Measurements from ENCODE around the gene RIT2.
"Not testable (repeated sequence)": the region's sequence is repeated elsewhere in the genome, so short reads cannot be mapped to it uniquely, and the experiment has no call there.

Gene RIT2

GRCh38 chr18:42743373-42744138, 371.9 kb downstream of the RIT2 start:
- DNase-seq: no peak

GRCh38 chr18:42742969-42743368, 372.5 kb downstream of the RIT2 start:
- DNase-seq: no peak

- DNase-seq: no peak
Measured at GRCh38 chr18:42742474-42742873, 373.0 kb downstream of the RIT2 start.

- DNase-seq: not testable (repeated sequence)
Measured at GRCh38 chr18:42741805-42742347, 373.6 kb downstream of the RIT2 start.

GRCh38 chr18:42741299-42741698, 374.2 kb downstream of the RIT2 start:
- not testable (repeated sequence) for DNase-seq

GRCh38 chr18:42736074-42736473, 379.4 kb downstream of the RIT2 start:
- DNase-seq: no peak

- DNase-seq: no peak
Measured at GRCh38 chr18:42734520-42734919, 381.0 kb downstream of the RIT2 start.

GRCh38 chr18:42730272-42730671, 385.2 kb downstream of the RIT2 start:
- no peak for DNase-seq

GRCh38 chr18:42719221-42719620, 396.3 kb downstream of the RIT2 start:
- DNase-seq: no peak

GRCh38 chr18:42712065-42712464, 403.4 kb downstream of the RIT2 start:
- no peak for DNase-seq

- DNase-seq: no peak
Measured at GRCh38 chr18:42707080-42707479, 408.4 kb downstream of the RIT2 start.

- DNase-seq: no peak
Measured at GRCh38 chr18:42706618-42707017, 408.9 kb downstream of the RIT2 start.

- DNase-seq: no peak
Measured at GRCh38 chr18:42706029-42706608, 409.4 kb downstream of the RIT2 start.

Measured in cortex of kidney (tissue), 1 donor.